HG03439 (cell line): ENCODE data around the gene SIGLEC6.

Experiments
- ATAC-seq: cut with Tn5 transposase; IDR thresholded peaks from one replicate; pipeline ENCODE4 v1.9.1; 2021; ENCODE audit warnings: mild to moderate bottlenecking, moderate library complexity; ENCODE audit not compliant: unreplicated experiment

Gene SIGLEC6

DNA sequence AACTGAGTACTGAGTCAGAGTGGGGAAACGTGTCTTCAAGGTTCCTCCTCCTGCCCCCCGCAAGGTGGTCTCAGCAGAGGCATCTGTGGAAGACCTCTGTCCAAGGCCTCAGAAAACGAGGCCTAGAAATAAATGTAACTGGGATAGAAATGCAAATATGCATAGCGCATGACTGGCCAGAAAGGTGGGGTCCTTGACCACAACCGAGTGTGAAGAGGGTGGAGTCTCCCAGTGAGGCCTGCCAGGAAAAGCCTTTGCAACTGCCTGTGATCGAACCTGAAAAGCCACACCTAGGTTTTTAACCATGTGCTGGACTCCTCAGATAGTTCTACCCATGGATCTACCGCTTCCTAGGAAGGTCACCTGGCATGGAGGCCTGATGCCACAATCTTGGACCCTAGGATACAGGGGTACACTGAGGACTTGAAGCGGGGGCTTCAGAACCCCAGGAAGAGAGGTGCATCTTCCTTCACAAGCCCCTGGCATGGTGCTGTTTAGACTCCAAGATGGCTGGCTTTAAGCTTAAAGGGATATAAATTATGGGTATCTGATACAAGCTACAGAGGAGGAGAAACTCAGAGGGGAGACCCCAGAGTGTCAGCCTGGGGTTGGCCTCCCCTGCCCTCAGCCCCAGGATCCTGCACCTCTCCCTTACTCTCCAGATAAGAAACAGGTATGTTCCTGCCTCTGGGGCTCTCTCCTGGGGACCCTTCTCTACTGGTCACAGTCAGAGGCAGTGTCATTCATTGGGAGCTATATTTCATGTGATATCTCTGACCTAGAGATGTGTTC lies 18.3 kb upstream of the SIGLEC6 start:
- ATAC-seq: no peak

DNA sequence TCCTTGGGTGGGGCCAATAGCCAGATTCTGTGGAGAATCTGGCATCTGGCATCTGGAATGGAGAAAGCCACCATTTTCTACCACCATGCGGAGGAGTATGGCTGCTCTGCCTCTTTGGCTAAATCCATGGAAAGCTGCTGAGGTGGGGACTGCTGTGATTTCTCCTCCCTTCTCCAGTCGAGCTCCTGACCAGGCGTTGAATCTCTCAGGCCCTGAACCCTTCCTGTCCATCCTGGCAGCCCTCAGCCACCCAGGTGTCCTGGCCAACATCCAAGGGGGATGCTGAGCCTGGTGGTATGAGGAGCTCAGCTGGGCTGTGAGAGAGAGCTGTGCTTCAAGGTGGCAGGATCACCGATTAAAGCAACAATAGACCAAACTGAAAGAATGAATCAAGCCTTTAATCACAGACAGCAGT lies 17.4 kb upstream of the SIGLEC6 start:
- no peak for ATAC-seq

DNA sequence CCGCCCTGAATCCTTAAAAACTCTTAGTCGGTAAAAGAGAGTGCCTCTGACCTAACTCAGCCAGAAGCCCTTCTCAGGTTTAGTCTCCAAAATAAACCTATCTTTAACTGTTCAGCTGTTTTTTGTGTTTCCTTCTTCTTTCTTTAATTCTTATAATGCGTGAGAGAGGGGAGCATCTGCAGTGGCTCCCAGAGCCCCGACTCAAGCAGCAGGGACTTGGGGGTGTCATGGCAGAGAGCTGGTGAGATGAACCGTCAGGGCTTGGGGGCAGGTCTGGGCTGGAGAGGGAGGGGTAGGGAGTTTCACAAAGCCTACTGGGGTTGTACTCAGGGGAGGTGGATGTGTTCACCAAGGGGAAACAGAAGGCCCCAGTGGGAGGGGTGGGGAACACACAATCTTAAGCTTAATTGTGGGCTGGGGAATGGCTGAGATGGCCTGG lies 16.8 kb upstream of the SIGLEC6 start:
- no peak for ATAC-seq

DNA sequence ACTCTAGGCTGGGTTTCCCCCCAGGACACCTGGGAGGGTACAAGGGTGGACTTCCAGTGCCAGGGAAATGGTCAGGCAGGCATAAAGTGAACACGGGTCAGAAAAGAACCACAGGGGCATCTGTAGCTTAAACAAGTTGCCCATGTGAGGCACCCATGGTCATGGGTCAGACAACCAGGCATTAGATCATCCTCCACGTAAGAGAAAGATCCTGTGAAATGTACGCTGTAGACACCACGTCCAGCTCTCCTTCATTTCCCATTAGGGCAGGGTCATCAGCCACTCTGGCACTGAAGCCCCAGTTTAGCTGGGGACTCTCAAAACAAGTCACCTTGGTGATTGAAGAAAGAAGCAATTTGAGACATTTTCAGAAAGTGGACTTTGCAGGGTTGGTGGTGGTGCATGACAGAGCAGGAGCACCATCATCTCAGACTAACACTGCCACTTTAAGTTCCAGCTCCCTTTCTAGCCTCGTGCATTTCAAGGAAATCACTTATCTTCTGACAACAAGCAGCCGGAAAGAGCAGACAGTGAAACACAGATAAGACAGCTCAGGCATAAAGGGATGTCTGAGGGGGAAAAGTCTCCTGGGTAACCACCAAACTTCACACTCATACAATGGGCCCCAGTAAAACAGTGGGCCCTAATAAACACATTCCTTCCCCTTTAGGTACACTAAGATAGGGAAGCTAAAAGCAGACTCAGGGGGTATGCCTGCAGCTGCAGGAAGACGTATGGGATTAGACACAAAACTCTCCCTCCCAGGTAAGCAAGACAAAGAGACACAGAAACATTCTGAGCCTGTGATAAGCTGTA lies 16.1 kb upstream of the SIGLEC6 start:
- no peak for ATAC-seq

DNA sequence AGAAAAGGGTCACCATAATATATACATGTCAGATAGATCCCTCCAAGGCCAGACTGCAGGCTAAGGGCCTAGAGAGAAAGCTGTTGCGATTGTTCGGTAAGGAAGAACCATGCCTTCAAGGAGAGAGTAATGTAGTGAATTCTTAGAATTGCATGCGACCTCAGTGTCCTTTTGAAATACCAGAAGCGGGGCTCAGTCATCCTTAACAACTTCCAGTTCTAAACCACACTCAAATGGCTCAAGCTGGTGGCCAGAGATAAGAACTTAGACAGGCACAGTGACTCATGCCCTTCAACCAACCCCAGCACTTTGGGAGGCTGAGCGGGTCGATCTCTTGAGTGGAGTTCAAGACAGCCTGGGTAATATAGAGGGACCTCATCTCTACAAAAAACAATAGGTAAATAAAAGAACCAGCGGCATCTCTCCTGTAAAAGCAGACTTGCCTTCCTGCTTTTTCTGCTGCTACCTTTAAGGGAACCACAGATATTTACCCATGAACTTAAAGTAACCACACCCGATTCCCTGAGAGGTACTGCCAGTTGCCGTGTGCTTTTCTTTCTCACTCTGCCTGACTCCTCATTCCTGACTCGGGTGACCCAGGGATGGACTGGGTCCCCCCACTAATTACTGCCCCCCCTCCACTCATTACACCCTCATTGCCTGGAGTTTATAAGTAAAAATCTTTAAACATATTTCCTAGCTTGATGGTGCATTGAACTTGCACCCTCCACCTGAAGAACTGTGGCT lies 15.4 kb upstream of the SIGLEC6 start:
- ATAC-seq: no peak

DNA sequence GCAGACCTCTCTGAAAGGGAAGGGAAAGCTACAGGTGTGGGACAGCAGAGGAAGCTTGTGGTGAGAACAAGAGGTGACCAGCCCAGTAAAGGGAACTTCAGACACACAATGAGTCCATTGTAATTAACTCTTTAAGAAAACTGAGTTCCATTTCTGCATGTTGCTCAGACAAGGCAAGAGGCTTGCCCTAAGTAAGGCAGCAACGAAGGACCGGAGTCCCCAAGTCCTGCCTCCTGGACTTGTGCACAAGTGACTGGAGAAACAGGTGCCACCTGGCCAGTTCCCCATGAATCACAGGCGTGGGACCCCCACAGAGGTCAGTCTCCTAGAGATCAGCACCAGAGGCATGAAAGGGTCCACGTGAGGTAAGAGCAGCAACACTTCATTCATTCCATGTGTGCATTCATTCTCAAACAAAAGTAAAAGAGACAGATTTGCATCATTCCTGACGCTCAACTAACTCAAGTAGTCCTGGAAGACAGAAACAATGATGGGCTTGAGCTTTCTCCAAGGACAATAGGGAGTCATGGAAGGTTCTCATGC lies 14.7 kb upstream of the SIGLEC6 start:
- ATAC-seq: no peak

DNA sequence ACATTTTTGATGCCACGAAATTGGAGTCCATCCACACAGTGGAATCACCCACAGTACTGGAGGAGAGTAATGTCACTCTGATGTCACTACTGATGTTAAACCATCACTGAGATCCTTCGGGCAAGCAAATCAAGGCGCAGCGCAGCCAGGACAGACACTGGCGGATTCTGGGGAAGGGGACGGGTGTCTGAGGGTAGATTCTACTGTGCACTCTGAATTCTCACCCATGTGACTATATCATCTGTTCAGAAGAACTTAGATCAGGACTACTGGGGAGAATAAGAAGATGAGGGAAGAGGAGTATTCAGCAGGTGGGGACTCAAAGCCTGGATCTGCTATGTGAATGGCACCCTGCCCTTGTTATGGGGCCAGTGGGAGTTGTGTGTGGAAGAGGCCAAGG lies 12.6 kb upstream of the SIGLEC6 start:
- ATAC-seq: no peak

DNA sequence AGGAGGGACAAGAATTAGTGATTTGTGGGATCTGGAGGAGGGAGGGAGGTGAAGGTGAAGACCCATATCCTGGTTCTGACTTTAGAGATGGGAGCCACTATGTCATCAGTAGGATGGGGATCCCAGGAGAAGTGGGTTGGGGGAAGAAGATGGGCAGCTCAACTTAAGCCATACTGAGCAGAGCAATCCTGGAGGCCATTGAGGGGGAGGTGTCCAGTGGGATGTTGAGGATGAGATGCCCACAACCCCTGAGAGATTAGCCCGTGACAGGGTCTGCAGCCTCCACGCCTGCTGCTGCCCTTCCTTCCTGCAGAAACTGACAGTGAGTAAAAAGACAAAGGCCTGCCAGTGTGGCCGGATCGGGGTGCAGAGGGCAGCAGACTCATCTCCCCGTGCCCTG lies 11.2 kb upstream of the SIGLEC6 start:
- ATAC-seq: no peak

DNA sequence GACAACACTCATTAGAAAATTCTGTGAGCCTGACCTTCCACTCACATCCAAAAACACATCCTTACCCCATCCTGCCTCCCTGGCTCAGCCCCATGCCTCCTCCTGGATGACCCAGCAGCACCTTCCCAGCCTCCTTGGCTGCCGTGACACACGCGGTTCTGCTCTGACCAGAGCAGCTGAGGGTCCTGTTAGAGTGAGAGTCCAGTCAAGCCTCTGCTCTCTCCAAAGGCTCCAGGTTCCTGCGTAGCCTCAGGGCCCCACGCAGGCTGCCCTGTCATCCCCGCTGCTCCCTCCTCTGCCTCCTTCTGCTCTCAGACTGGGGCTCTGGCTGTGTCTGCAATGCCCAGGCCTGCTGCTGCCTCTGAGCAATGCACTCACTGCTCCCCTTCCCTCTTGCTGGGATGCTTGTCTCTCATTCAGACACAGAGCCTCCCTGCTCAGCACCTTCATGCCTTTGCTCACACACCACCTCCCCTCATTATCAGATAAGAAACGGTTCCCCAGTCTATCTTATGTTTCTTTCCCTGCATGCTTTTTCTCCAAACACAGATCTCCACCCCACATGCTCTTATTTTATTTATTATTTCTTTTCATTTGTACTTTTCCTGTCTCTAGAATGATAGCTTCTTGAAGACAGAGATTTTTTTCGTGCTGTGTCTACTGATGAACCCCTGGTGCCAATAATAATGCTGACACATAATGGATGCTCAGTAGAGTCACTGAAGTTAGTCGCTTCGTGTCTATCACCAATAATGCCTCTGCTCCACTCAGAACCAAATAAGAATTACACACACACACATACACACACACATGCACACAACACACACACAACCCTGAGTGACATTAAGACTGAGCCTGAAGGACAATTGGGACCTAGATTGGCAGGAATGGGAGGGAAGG lies 10.2 kb upstream of the SIGLEC6 start:
- ATAC-seq: no peak

DNA sequence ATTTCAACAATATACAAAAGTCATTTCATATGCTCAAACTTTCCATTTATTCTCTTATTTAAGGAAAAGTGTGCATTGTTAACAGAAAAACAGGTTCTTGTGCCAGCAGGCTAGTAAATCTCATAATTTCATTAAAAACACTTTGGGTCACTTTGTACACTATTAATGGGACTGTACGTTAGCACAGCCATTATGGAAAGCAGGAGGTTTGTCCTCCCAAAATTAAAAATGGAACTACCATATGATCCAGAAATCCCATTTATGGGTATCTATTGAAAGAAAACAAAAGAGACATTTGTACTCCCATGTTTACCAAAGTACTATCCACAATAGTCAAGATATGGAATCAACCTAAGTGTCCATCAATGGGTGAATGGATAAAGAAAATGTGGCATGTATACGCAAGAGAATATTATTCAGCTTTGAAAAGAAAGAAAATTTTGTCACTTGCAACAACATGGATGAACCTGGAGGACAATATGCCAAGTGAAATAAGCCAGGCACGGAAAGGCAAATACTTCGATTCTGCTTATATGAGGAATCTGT lies 8.4 kb upstream of the SIGLEC6 start:
- no peak for ATAC-seq

DNA sequence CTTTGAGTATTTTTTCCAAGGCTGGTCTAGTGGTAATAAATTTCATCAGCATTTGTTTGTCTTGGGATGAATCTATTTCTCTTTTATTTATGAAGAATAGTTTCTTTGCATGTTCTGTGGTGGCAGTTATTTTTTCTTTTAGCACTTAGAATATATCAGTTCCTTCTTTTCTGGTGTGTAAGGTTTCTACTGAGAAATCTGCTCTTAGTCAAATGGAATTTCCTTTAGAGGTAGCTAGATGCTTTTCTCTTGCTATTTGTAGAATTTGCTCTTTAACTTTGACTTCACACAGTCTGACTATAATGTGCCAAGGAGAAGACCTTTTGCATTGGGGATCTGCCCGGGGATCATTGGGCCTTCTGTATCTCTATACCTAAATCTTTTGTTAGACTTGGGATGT lies 4.1 kb upstream of the SIGLEC6 start:
- ATAC-seq: no peak

DNA sequence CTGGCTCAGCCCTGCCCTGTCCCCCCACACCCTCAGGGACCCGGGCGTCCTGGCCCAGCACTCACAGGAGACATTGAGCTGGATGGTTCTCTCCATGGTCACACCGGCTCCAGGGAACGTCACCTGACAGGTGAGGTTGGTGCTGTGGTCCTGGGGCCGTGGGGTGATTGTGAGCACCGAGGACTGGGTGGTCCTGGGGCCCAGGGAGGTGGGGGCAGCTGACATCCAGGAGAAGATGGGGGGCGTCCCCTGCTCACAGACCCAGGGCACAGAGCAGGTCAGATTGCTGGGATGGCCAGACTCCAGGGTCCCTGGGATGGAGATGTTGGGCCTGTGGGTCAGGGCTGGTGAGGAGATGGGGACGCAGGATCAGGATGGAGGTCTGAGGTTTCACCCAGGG lies 854 bp downstream of the SIGLEC6 start:
- no peak for ATAC-seq

DNA sequence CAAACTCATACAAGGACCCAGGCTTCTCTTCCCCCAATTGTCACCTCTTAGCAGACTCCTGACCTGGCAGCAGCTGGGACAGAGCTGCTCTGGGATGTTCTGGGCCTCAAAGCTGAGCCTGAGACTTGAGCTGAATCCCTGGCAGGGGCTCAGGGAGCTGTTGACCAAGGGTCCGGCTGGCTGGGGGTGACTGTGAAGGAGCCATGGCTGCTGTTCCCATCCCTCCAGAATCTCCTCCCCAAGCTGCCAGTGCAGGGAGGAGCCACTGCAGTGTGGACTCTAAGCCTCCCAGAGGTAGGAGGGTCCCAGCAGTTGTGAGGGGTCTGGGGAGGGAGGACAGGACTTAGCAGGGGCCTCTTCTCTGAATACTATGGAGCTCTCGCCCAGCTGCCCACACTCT lies 2.2 kb downstream of the SIGLEC6 start:
- no peak for ATAC-seq

DNA sequence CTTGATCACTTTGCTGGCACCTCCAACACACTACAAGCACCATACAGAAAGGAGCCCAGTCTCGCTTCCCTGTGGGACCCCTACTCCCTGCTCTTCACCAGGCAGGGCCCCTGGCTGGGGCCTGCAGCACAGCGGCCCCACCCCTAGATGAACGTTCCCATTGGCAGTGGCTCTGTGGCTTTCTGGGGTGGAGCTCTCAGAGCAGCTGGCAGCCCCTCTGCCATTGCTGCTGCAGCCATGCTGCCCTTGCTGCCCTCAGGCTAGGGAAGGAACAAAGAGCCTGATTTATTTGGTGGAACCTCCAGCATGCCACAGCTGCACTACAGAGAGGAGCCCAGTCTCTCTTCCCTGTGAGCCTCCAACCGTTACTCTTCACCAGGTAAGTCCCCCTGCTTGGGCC lies 5.8 kb downstream of the SIGLEC6 start:
- no peak for ATAC-seq

DNA sequence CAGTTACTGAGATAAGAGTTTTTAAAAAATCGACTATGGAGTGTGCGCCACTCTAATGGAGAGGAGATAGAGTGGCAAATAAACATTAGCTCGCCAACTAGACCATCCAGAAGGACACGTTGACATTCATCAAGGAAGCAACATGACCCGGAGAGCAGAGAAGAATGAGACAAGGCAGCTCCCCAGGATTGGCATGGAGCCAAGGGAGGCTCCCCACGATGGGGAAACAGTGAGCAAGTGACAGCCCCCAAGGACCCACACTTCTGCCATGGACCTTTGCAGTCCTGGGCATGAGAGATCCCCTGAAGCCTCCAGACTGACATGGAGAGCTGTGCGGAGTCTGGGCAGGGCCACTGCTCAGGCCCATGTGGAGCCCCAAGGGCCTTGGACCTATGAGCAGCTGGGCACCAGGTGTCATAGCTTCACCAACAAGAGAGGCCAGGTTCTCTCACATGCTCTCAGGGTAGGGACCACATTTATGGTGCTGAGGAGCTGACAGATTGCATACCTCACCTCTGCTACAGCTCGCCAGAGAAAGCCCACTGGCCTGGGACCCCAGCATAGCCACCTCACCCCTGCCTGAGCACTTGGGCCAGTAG lies 6.7 kb downstream of the SIGLEC6 start:
- ATAC-seq: no peak

DNA sequence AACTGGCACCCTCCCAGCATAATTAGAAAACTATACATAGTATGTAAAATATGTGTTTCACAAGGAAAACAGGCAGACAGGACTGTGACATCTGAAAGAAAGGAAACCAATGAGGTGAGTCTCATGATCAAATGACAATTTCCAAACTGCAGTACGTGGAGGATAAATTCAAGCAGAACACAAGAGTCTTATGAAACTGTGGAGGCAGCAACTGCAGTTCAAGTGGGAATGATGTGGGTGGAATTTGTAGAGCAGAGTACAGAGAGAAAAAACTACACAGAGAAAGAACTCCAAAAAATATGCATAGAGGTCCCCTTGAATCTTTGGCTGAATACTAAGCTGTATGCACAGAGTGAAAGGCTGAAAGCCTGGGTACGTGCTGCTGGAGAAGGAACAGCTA lies 9.7 kb downstream of the SIGLEC6 start:
- ATAC-seq: no peak

DNA sequence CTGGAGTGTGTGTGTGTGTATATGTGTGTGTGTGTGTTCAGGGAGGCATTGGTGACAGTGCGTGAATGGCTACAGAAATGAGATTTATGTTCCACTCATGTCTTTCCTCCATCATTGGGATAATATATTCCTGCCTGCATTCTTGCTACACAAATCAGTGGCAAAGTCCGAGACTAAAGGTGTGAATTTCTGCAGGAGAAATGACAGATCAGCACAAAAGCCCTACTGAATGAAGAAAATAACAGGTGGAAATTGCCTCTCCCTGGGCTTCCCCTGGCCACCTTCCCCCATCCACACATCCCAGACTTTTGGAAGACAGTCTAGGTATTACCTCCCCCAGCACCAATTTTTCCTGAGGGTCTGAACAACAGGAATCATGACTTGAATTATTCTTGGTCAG lies 10.1 kb downstream of the SIGLEC6 start:
- ATAC-seq: no peak

DNA sequence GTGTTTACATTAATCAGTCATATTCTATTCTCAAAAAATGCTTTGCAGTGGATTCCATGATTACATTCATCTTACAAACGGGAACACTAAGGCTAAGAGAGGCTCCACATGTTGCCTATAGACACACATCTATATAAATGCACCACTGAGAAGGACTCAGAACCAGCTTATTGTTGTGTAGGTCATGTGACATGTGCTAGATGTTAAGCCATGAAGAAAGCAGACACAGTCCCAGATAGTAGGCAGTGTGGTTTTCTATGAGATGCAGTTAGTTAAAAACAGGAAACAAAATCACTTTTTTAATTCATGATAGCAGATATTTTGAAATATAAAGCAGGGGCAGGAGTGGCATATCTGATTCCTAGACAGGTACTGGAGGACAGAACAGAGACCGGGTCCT lies 10.7 kb downstream of the SIGLEC6 start:
- ATAC-seq: no peak

DNA sequence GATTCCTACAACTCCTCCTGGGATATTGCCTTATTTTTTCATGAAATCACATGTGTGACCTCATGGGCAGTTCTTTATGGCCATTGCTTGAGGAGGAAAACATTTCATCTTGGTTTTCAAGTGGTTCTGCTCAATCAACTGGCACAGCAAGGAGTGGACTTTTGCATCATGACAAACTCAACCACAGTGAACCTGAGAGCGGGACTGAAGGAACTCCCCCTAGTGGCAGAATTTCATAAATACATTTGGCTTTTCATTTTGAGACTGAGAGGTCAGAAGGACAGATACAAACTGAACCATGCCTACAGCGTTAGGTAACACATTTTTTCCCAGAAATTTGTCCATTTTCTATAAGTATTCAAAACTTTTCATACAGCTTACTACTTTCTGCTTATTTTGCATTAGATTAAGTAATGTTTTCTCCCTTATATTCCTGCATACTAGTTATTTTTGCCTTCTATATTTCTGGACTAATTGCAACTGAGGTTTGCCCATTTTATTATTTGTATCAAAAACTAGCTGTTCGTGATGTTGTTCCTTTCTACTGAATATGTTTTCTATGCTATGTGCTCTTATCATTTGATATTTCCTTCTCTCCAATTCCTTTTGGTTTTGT lies 16.5 kb downstream of the SIGLEC6 start:
- no peak for ATAC-seq
